ENCODE measurements around the gene LAMC3. TPM values are rescaled to one million over a fixed set of nuclear protein-coding genes. Genes with fewer than 3 reads are reported as not detected.

LAMC3 gene
- total RNA-seq, 3 donors from 2014 or later: 2.1 to 8.5 (median 7.8) TPM

GRCh38 chr9:130983970-130984369 lies 25.0 kb upstream of the LAMC3 start:
- H3K36me3 ChIP-seq: no peaks in the 10 kb centered on the region
- no peak overlapping the region for H3K4me3 ChIP-seq
- TF ChIP-seq CTCF (IDR thresholded peaks at IDR 0.05): no peak
- TF ChIP-seq POLR2AphosphoS5 (IDR thresholded peaks at IDR 0.05): no peak
- TF ChIP-seq POLR2A (IDR thresholded peaks at IDR 0.05): no peak
- intact Hi-C loops (cut with DNase I; ENCODE audit: low total_unique reads): no loop called here
- no peak overlapping the region for H3K27ac ChIP-seq
- no peaks in the 10 kb centered on the region for H3K27me3 ChIP-seq
- no peak for DNase-seq (ENCODE audit: low spot score in 2 of 2)
- no peaks in the 10 kb centered on the region for H3K9me3 ChIP-seq
- no peaks in the 10 kb centered on the region for H3K4me1 ChIP-seq

GRCh38 chr9:130984521-130984920 lies 24.5 kb upstream of the LAMC3 start:
- intact Hi-C loops (cut with DNase I; ENCODE audit: low total_unique reads): no loop called here
- Histone ChIP-seq H3K4me1 (no peaks in the 10 kb centered on the region), H3K27ac (no peak overlapping the region), H3K36me3 (no peaks in the 10 kb centered on the region), H3K27me3 (no peaks in the 10 kb centered on the region), H3K4me3 (no peak overlapping the region), H3K9me3 (no peaks in the 10 kb centered on the region)
- TF ChIP-seq CTCF (IDR thresholded peaks at IDR 0.05) (no peak), POLR2AphosphoS5 (IDR thresholded peaks at IDR 0.05) (no peak), POLR2A (IDR thresholded peaks at IDR 0.05) (no peak)
- DNase-seq (ENCODE audit: low spot score in 2 of 2): no peak

- Histone ChIP-seq H3K4me1 (no peaks in the 10 kb centered on the region), H3K36me3 (no peaks in the 10 kb centered on the region), H3K27me3 (no peaks in the 10 kb centered on the region), H3K4me3 (no peak overlapping the region), H3K9me3 (no peaks in the 10 kb centered on the region), H3K27ac (no peak overlapping the region)
- DNase-seq (ENCODE audit: low spot score in 2 of 2): no peak
- TF ChIP-seq POLR2AphosphoS5 (IDR thresholded peaks at IDR 0.05) (no peak), POLR2A (IDR thresholded peaks at IDR 0.05) (no peak), CTCF (IDR thresholded peaks at IDR 0.05) (no peak)
- intact Hi-C loops (cut with DNase I; ENCODE audit: low total_unique reads): no loop called here
Measured at GRCh38 chr9:130985029-130985428, 23.9 kb upstream of the LAMC3 start.

- no peaks in the 10 kb centered on the region for H3K4me1 ChIP-seq
- intact Hi-C loops (cut with DNase I; ENCODE audit: low total_unique reads): no loop called here
- H3K27me3 ChIP-seq: no peaks in the 10 kb centered on the region
- H3K9me3 ChIP-seq: no peaks in the 10 kb centered on the region
- no peak overlapping the region for H3K27ac ChIP-seq
- H3K4me3 ChIP-seq: no peak overlapping the region
- no peak for TF ChIP-seq CTCF (IDR thresholded peaks at IDR 0.05)
- no peak for TF ChIP-seq POLR2AphosphoS5 (IDR thresholded peaks at IDR 0.05)
- TF ChIP-seq POLR2A (IDR thresholded peaks at IDR 0.05): no peak
- DNase-seq (ENCODE audit: low spot score in 2 of 2): no peak
- no peaks in the 10 kb centered on the region for H3K36me3 ChIP-seq
Measured at GRCh38 chr9:130985606-130986162, 23.3 kb upstream of the LAMC3 start.

GRCh38 chr9:130986356-130986965 lies 22.5 kb upstream of the LAMC3 start:
- intact Hi-C loops (cut with DNase I; ENCODE audit: low total_unique reads): no loop called here
- Histone ChIP-seq H3K4me3 (no peak overlapping the region), H3K9me3 (no peaks in the 10 kb centered on the region), H3K36me3 (no peaks in the 10 kb centered on the region), H3K4me1 (no peaks in the 10 kb centered on the region), H3K27ac (no peak overlapping the region), H3K27me3 (no peaks in the 10 kb centered on the region)
- DNase-seq (ENCODE audit: low spot score in 2 of 2): no peak
- TF ChIP-seq CTCF (IDR thresholded peaks at IDR 0.05) (no peak), POLR2AphosphoS5 (IDR thresholded peaks at IDR 0.05) (no peak), POLR2A (IDR thresholded peaks at IDR 0.05) (no peak)

All from breast epithelium (tissue), 4 donors.